Gastroesophageal sphincter (tissue), 4 donors: Measurements from ENCODE around the gene EPG5. TPM values are rescaled to one million over a fixed set of nuclear protein-coding genes. Genes with fewer than 3 reads are reported as not detected.
"Not testable (repeated sequence)": the region's sequence is repeated elsewhere in the genome, so short reads cannot be mapped to it uniquely, and the experiment has no call there.

ENCODE experiments used
- ATAC-seq: fragments of 150-250 bp; one replicate; pipeline ENCODE4 v1.9.1; 2016; ENCODE audit warnings: mild to moderate bottlenecking, moderate library complexity
- H3K27ac ChIP-seq, 4 donors: fragments of 200-600 bp; sonication (generic) in 3 of 4; 1 replicate in 3 of 4; 2 replicates in 1 of 4; pipeline ENCODE4 v1.5.1; 2016 to 2019
- H3K27me3 ChIP-seq: fragments of 200-600 bp; sonication (generic); one replicate; pipeline ENCODE4 v1.5.1; 2019
- H3K36me3 ChIP-seq, 2 donors: fragments of 200-600 bp; sonication (generic); one replicate each; pipeline ENCODE4 v1.5.1; 2019; ENCODE audit warnings: control low read depth in 1 of 2
- H3K4me1 ChIP-seq, 3 donors: fragments of 200-600 bp; sonication (generic); 1 replicate in 2 of 3; 2 replicates in 1 of 3; pipeline ENCODE4 v1.5.1; 2016 to 2019; ENCODE audit warnings: control low read depth in 2 of 3
- H3K4me3 ChIP-seq, 2 donors: fragments of 200-600 bp; sonication (generic); one replicate each; pipeline ENCODE4 v1.5.1; 2019; ENCODE audit warnings: mild to moderate bottlenecking in 1 of 2, moderate library complexity in 1 of 2
- H3K9me3 ChIP-seq, 3 donors: fragments of 200-600 bp; sonication (generic); one replicate each; pipeline ENCODE4 v1.5.1; 2017 to 2019; ENCODE audit warnings: control low read depth in 2 of 3
- EP300 ChIP-seq: sonication (generic); formaldehyde crosslinking; IDR thresholded peaks from one replicate; pipeline ENCODE4 v1.6.1; 2017; ENCODE audit warnings: antibody characterized with exemption, mild to moderate bottlenecking
- POLR2A ChIP-seq, 2 donors: fragments of 450-650 bp; IDR thresholded peaks; one replicate each; pipeline ENCODE4 v1.6.1; 2017; ENCODE audit warnings: antibody characterized with exemption in 2 of 2, mild to moderate bottlenecking in 2 of 2, moderate library complexity in 1 of 2
- POLR2AphosphoS5 ChIP-seq: sonication (generic); formaldehyde crosslinking; IDR thresholded peaks from one replicate; pipeline ENCODE4 v1.6.1; 2017; ENCODE audit warnings: antibody characterized with exemption
- WGBS, 2 donors: methylation state at CpG; one replicate each; pipeline ENCODE4 v1.1.5; 2018; ENCODE audit warnings: low coverage in 1 of 2; 5-methylcytosine and 5-hydroxymethylcytosine counted together
- total RNA-seq, 4 donors: library from RNA; depleted of rRNA; stranded (reverse); fragments of >200 nt; gene quantifications; one replicate each; pipeline ENCODE4 v1.1.0, GENCODE V29; 2016
- TF ChIP-seq, protein P1 (sequence below), 4 experiments: fragments of 200-600 bp in 2 of 4; fragments of 450-650 bp in 2 of 4; sonication (generic) in 1 of 4; IDR thresholded peaks; one replicate each; pipeline ENCODE4 v1.5.1; 2017 to 2019; ENCODE audit warnings: antibody characterized with exemption in 4 of 4, mild to moderate bottlenecking in 2 of 4, moderate library complexity in 2 of 4

EPG5 gene
- total RNA-seq, 4 donors from 2014 or later = 17.3 to 33.7 (median 28.4) TPM

DNA sequence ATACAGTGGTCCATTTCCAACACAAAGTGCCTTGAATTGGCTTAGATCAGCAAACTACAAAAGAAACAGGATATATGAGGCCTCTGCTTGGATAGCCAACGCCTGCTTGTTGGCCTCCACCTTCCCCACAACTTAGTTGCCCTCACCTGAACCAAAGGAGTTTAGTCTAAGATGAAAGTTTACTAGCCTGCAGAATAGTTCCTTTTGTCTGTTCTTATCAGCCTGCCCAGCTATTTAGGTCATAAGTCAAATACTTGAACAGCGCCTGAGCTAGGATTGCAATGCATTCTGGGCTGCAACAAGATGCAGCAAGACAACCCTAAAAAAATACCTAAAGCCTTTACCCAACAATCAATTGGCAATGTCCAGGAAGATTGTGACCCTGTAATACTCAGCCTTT lies 13.1 kb upstream of the EPG5 start:
- Histone ChIP-seq H3K36me3 (no peaks in the 10 kb centered on the region), H3K4me3 (no peak overlapping the region), H3K27me3 (no peaks in the 10 kb centered on the region), H3K4me1 (no peaks in the 10 kb centered on the region), H3K9me3 (no peaks in the 10 kb centered on the region), H3K27ac (no peak overlapping the region)
- 71 to 80% methylated on average over 1 to 2 of the region's 2 CpGs for WGBS, 2 donors
- TF ChIP-seq POLR2A (IDR thresholded peaks at IDR 0.05) = no peak
- TF ChIP-seq, protein P1, sequence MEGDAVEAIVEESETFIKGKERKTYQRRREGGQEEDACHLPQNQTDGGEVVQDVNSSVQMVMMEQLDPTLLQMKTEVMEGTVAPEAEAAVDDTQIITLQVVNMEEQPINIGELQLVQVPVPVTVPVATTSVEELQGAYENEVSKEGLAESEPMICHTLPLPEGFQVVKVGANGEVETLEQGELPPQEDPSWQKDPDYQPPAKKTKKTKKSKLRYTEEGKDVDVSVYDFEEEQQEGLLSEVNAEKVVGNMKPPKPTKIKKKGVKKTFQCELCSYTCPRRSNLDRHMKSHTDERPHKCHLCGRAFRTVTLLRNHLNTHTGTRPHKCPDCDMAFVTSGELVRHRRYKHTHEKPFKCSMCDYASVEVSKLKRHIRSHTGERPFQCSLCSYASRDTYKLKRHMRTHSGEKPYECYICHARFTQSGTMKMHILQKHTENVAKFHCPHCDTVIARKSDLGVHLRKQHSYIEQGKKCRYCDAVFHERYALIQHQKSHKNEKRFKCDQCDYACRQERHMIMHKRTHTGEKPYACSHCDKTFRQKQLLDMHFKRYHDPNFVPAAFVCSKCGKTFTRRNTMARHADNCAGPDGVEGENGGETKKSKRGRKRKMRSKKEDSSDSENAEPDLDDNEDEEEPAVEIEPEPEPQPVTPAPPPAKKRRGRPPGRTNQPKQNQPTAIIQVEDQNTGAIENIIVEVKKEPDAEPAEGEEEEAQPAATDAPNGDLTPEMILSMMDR (IDR thresholded peaks at IDR 0.05) = no peak
- no peak for ATAC-seq

DNA sequence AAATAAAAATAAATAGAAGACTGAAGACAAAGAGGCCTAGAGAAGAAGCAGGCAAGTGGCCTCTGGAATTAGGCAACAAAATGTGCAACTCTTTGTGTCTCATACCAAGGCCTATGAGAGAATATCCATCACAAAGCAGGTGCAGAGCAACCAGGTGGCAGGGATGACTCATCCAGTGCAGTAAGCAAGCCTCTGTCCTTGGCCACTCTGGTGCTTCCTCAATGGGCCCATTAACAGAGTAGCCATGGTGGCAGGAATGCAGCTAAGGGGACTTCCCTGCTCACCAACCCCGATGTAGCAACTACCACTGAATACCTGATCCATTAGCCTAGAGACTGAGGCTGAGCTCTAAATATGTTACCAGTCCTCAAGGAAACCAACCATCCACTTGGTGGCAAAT lies 11.0 kb upstream of the EPG5 start:
- Histone ChIP-seq H3K9me3 (no peaks in the 10 kb centered on the region), H3K36me3 (no peaks in the 10 kb centered on the region), H3K4me3 (no peak overlapping the region), H3K27me3 (no peaks in the 10 kb centered on the region), H3K27ac (no peak overlapping the region), H3K4me1 (peaks cover 0 to 12% (median 0%) of the 10 kb centered on the region in 3 donors)
- TF ChIP-seq EP300 = no peak
- TF ChIP-seq POLR2AphosphoS5 = no peak
- TF ChIP-seq, protein P1 (IDR thresholded peaks at IDR 0.05) = no peak
- no peak for TF ChIP-seq POLR2A (IDR thresholded peaks at IDR 0.05)
- ATAC-seq = no peak
- 67 to 100% methylated on average over 1 of the region's 1 CpG for WGBS, 2 donors

DNA sequence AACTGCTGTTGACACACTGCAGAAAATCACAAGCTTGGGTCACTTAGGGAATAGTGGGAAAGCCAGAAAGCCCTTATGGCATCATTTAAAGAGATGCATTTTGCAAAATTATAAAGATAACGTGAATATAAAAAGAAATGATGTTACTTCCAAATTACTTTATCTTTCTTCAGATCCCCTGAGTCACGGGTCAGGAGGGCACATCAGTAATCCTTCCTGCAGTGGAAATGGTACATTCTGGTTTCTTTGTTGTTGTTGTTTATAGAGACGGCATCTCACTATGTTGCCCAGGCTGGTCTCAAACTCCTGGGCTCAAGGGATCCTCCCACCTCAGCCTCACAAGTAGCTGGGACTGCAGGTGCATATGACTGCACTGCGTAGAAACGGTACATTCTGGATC lies 9.8 kb upstream of the EPG5 start:
- H3K4me3 ChIP-seq = no peak overlapping the region
- WGBS, 2 donors = 75 to 78% methylated on average over 1 to 4 of the region's 5 CpGs
- H3K27ac ChIP-seq = no peak overlapping the region
- H3K36me3 ChIP-seq = no peaks in the 10 kb centered on the region
- TF ChIP-seq, protein P1 (IDR thresholded peaks at IDR 0.05) = no peak
- TF ChIP-seq POLR2A (IDR thresholded peaks at IDR 0.05) (no peak), EP300 (no peak), POLR2AphosphoS5 (no peak)
- no peaks in the 10 kb centered on the region for H3K9me3 ChIP-seq
- H3K27me3 ChIP-seq = no peaks in the 10 kb centered on the region
- no peak for ATAC-seq
- peaks cover 0 to 12% (median 0%) of the 10 kb centered on the region in 3 donors for H3K4me1 ChIP-seq

DNA sequence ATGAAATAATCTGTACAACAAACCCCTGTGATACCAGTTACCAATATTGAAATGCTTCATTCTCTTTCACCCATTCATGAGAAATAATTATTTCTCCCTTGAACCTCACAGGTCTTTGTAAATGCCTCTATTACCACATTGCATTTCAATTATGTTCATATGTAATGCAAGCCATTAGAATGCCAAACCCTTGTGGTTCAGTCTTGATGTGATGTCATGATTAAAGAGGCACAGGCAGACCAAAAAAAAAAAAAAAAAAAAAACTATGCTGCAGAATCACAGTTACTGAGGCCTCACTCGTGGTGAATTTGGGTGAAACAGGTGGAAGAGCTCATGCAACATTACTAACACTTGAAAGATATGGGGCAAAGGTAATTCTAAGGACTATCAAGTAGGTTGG lies 9.4 kb upstream of the EPG5 start:
- H3K9me3 ChIP-seq = no peaks in the 10 kb centered on the region
- H3K4me3 ChIP-seq = no peak overlapping the region
- TF ChIP-seq EP300 (no peak), POLR2A (IDR thresholded peaks at IDR 0.05) (no peak), POLR2AphosphoS5 (no peak)
- TF ChIP-seq, protein P1 (IDR thresholded peaks at IDR 0.05) = no peak
- no peak for ATAC-seq
- no peaks in the 10 kb centered on the region for H3K27me3 ChIP-seq
- WGBS, 2 donors = 0 to 29% methylated on average over 1 of the region's 1 CpG
- no peak overlapping the region for H3K27ac ChIP-seq
- peaks cover 0 to 12% (median 0%) of the 10 kb centered on the region in 3 donors for H3K4me1 ChIP-seq
- no peaks in the 10 kb centered on the region for H3K36me3 ChIP-seq

DNA sequence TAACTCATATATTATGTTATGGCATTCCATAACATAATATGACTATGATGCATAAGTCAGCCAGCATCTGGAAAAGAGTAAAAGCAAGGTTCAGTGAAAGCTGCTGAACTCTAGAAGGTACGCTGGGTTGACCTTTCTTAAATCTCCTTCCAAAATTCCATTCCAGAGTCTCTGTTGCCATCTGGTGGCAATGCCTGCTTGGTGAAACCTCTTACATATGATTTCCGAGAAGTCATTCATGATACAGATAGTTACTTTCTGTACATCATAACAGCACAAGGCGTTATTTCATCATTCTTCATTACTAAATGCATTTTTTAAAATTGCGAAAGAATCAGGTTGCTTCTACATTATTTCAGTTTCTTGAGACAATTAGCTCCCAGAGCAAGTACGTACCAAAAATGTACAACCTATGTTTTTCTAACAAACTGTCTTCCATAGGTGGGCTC lies 7.0 kb upstream of the EPG5 start:
- peaks cover 0 to 12% (median 0%) of the 10 kb centered on the region in 3 donors for H3K4me1 ChIP-seq
- TF ChIP-seq POLR2A (IDR thresholded peaks at IDR 0.05) (no peak), POLR2AphosphoS5 (peak; percentile 46), EP300 (no peak)
- TF ChIP-seq, protein P1 (IDR thresholded peaks at IDR 0.05) = peak; percentile 43 to 76 (median 74)
- no peaks in the 10 kb centered on the region for H3K36me3 ChIP-seq
- no peaks in the 10 kb centered on the region for H3K27me3 ChIP-seq
- no peak overlapping the region for H3K27ac ChIP-seq
- no peak for ATAC-seq
- H3K9me3 ChIP-seq = no peaks in the 10 kb centered on the region
- 16 to 28% methylated on average over 5 of the region's 5 CpGs for WGBS, 2 donors
- H3K4me3 ChIP-seq = no peak overlapping the region

DNA sequence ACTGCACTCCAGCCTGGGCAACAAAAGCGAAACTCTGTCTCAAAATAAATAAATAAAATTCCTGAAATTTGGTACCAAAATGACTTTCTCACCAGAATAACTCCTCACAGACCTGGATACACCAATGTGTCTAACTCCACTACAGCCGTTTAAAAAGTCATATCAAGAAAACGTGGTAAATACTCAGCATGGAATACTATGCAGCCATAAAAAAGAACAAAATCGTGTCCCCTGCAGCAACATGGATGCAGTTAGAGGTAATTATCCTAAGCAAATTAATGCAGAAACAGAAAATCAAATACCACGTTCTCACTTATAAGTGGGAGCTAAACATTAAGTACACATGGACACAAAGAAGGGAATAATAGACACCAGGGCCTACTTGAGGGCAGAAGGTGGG lies 2.2 kb downstream of the EPG5 start:
- Histone ChIP-seq H3K4me1 (peaks cover 0 to 29% (median 4%) of the 10 kb centered on the region in 3 donors), H3K36me3 (peaks cover 0 to 15% of the 10 kb centered on the region in 2 donors)
- 96 to 100% methylated on average over 2 to 4 of the region's 5 CpGs for WGBS, 2 donors
- not testable (repeated sequence) for H3K9me3 ChIP-seq, ATAC-seq, H3K4me3 ChIP-seq, H3K27ac ChIP-seq, H3K27me3 ChIP-seq
